A673 (cell line): Measurements from ENCODE around the gene SYNJ2. TPM values are rescaled to one million over a fixed set of nuclear protein-coding genes. Genes with fewer than 3 reads are reported as not detected.

ENCODE experiments used
- BruUV-seq: library from RNA; stranded (reverse); fragments of 400-500 nt; replicated peaks from 2 replicates; lab custom pipeline; 2021; lab: Mats Ljungman, UMichigan
- CTCF ChIA-PET: fragments of 300-600 bp; sonication (Branson Sonifier 250); formaldehyde crosslinking; loops from one replicate; lab custom pipeline; 2022; ENCODE audit warnings: antibody characterized with exemption; lab: Charles Lee
- POLR2A ChIA-PET: fragments of 300-600 bp; sonication (Branson Sonifier 250); formaldehyde crosslinking; loops from one replicate; lab custom pipeline; 2022; ENCODE audit warnings: antibody characterized with exemption; ENCODE audit not compliant: low non-redundant PET; lab: Charles Lee
- DNase-seq: peaks from one replicate; pipeline ENCODE4 v3.0.0-alpha.2; 2015; ENCODE audit warnings: low spot score
- H3K27ac ChIP-seq: fragments of 200-600 bp; sonication (generic); 2 replicates; pipeline ENCODE4 v1.5.1; 2016; ENCODE audit warnings: mixed run types, low read depth, mild to moderate bottlenecking, mixed read lengths, antibody characterized with exemption, low read length; ENCODE audit not compliant: poor library complexity, severe bottlenecking
- H3K27me3 ChIP-seq: fragments of 200-600 bp; sonication (generic); replicated peaks from 2 replicates; pipeline ENCODE4 v1.6.1; 2017; ENCODE audit warnings: mixed run types, low read depth, mild to moderate bottlenecking, mixed read lengths, antibody characterized with exemption, low read length; ENCODE audit not compliant: insufficient read depth, poor library complexity
- H3K36me3 ChIP-seq: fragments of 200-600 bp; sonication (generic); 2 replicates; pipeline ENCODE4 v1.6.1; 2016; ENCODE audit warnings: mixed run types, mild to moderate bottlenecking, mixed read lengths, antibody characterized with exemption, low read length; ENCODE audit not compliant: insufficient read depth, poor library complexity, severe bottlenecking
- H3K4me1 ChIP-seq: fragments of 200-600 bp; sonication (generic); 2 replicates; pipeline ENCODE4 v1.6.1; 2017; ENCODE audit warnings: mixed run types, mild to moderate bottlenecking, mixed read lengths, antibody characterized with exemption, low read length; ENCODE audit not compliant: insufficient read depth, poor library complexity, severe bottlenecking
- H3K4me3 ChIP-seq: fragments of 200-600 bp; sonication (generic); 2 replicates; pipeline ENCODE4 v1.5.1; 2016; ENCODE audit warnings: low read depth, mixed run types, mild to moderate bottlenecking, mixed read lengths, low read length; ENCODE audit not compliant: poor library complexity, severe bottlenecking
- H3K9me3 ChIP-seq: fragments of 200-600 bp; sonication (generic); 2 replicates; pipeline ENCODE4 v1.6.1; 2016; ENCODE audit warnings: mixed run types, low read depth, mild to moderate bottlenecking, mixed read lengths, antibody characterized with exemption, low read length; ENCODE audit not compliant: poor library complexity, severe bottlenecking
- CTCF ChIP-seq: fragments of 300-800, 200-600 bp; sonication (generic); conservative IDR thresholded peaks from 2 replicates; pipeline ENCODE4 v1.5.1; 2017; ENCODE audit warnings: low read depth, mild to moderate bottlenecking, antibody characterized with exemption, low read length, moderate library complexity, mixed read lengths
- EZH2 ChIP-seq: fragments of 200-600 bp; sonication (generic); IDR thresholded peaks from 2 replicates; pipeline ENCODE4 v1.6.1; 2017; ENCODE audit warnings: borderline replicate concordance, low read depth, mild to moderate bottlenecking, mixed read lengths, antibody characterized with exemption, low read length; ENCODE audit not compliant: poor library complexity, severe bottlenecking
- intact Hi-C: fragments of 100-400 bp; cut with micrococcal nuclease; formaldehyde crosslinking; loops from one replicate; pipeline ENCODE4 v1.10.0; 2022; ENCODE audit not compliant: unreplicated experiment
- total RNA-seq: library from RNA; stranded (reverse); gene quantifications from 2 replicates; pipeline ENCODE4 v1.2.3, GENCODE V29; 2021

Gene SYNJ2
- total RNA-seq, 1 experiment from 2014 or later = 37.0 TPM

GRCh38 chr6:158083455-158084325 is 102.0 kb downstream of the SYNJ2 start:
- no TSS peak for BruUV-seq
- DNase-seq = no peak
- POLR2A ChIA-PET = no interaction called here
- intact Hi-C loops = no loop called here
- H3K27ac ChIP-seq = no peak overlapping the region
- no peak for TF ChIP-seq CTCF
- no peak for TF ChIP-seq EZH2
- CTCF ChIA-PET = no interaction called here
- no peaks in the 10 kb centered on the region for H3K9me3 ChIP-seq
- H3K4me3 ChIP-seq = no peak overlapping the region
- H3K27me3 ChIP-seq = no peaks in the 10 kb centered on the region
- no peaks in the 10 kb centered on the region for H3K4me1 ChIP-seq
- peaks cover 26% of the 10 kb centered on the region for H3K36me3 ChIP-seq

- no peak overlapping the region for H3K27ac ChIP-seq
- ChIA-PET CTCF (no interaction called here), POLR2A (no interaction called here)
- H3K4me3 ChIP-seq = no peak overlapping the region
- intact Hi-C loops = no loop called here
- TF ChIP-seq EZH2 = no peak
- no peak for TF ChIP-seq CTCF
- H3K36me3 ChIP-seq = peaks cover 26% of the 10 kb centered on the region
- no peaks in the 10 kb centered on the region for H3K9me3 ChIP-seq
- H3K4me1 ChIP-seq = no peaks in the 10 kb centered on the region
- no TSS peak for BruUV-seq
- no peaks in the 10 kb centered on the region for H3K27me3 ChIP-seq
- no peak for DNase-seq
These were observed 103.8 kb downstream of the SYNJ2 start for GRCh38 chr6:158085261-158086053.

- H3K4me1 ChIP-seq = no peaks in the 10 kb centered on the region
- no peaks in the 10 kb centered on the region for H3K9me3 ChIP-seq
- H3K27me3 ChIP-seq = no peaks in the 10 kb centered on the region
- peaks cover 26% of the 10 kb centered on the region for H3K36me3 ChIP-seq
- H3K4me3 ChIP-seq = no peak overlapping the region
- no peak overlapping the region for H3K27ac ChIP-seq
- TF ChIP-seq EZH2 = no peak
- TF ChIP-seq CTCF = no peak
- ChIA-PET CTCF (no interaction called here), POLR2A (no interaction called here)
- BruUV-seq = no TSS peak
- no peak for DNase-seq
- intact Hi-C loops = no loop called here
These were observed 104.4 kb downstream of the SYNJ2 start for GRCh38 chr6:158086054-158086503.
